ENCODE data around the gene TCAP.

DNA sequence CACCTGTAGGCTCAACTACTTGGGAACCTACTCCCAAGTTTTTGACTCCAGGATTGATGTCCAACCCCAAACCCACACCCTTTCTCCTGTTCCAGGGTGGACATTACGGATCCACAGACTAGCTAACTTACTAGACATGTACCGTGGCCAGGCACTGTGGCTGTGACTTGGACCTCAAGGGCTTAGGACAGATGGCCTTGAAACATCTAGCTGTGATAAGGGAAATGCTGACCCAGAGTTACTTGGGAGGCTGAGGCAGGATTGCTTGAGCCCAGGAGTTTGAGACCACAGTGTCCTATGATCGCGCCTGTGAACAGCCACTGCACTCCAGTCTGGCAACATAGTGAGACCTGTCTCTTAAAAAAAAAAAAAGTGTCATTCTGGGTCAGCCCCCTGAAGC, 24.1 kb upstream of the TCAP start:
- TF ChIP-seq CTCF (IDR thresholded peaks at IDR 0.05; ENCODE audit: insufficient read depth, low read length, poor library complexity, severe bottlenecking) (no peak), EZH2phosphoT487 (conservative IDR thresholded peaks at IDR 0.05; ENCODE audit: low read length) (no peak)

All from SU-DHL-6 (cell line).